ENCODE results near the gene TMEM145. TPM values are rescaled to one million over a fixed set of nuclear protein-coding genes. Genes with fewer than 3 reads are reported as not detected.

Gene TMEM145
- total RNA-seq, 2 experiments from 2014 or later = 0.54 to 0.94 TPM

DNA sequence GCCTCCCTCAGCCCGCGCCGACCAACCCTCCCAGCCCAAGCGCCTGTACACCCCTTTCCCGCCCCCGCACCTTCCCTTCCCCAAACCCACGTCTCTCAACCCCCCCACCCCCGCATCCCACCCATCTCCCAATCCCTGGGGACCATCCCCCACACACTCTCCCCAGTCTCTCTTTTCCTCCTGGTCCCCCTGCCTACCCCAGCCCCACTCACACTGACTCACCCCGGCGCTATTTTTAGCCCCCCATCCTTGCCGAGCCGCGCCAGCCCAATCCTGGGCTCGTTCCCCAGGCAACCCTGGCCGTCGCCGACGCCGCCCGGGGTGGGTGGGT lies 32.3 kb upstream of the TMEM145 start:
- Mint-ChIP-seq H3K36me3 (peaks cover 6% of the 10 kb centered on the region), H3K27me3 (no peaks in the 10 kb centered on the region), H3K4me3 (no peak overlapping the region), H3K4me1 (peaks cover 51% of the 10 kb centered on the region), H3K27ac (no peak overlapping the region), H3K9me3 (no peaks in the 10 kb centered on the region)
- no peak for DNase-seq
- POLR2A ChIA-PET = interaction anchor here (0.6 to 7.1 kb wide), 5 partner anchors 13 to 147 kb away, joined by 3 to 73 read pairs (median 4); partner anchors contain the start of gene GSK3A
- no peak for ATAC-seq (ENCODE audit: low read depth)

DNA sequence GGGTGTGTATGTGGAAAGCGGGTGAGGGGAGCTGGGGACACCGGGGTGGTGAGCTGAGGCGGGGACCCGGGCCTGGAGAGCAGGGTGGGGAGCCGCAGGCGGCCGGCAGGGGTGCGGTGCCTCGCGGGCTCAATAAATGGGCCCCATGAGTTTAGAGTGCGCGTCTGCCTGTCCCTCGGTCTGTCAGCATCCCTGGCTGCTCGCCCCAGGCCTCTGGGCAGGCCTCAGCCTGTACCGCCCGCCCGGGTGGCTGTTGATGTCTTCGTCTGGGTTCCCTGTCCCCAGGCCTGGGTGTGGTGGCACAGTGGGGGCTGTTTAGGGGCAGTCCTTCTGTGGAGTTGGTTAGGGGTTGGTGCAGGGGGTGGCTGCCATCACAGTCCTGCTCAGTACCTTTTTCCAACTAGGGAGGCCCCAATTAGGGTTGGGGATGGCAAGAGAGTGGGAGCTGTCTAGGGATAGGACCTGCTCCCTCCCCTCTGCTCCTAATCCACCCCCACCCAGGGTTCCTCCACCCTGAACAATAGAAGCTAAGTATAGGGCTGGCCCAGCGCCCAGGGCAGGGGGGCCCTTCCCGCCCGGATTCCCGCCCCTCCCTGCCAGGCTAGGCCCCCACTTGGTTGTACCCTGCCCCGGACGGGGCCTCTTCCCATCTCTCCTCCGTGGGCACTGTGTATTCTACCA lies 31.8 kb upstream of the TMEM145 start:
- H3K9me3 Mint-ChIP-seq = no peaks in the 10 kb centered on the region
- no peak overlapping the region for H3K27ac Mint-ChIP-seq
- POLR2A ChIA-PET = interaction anchor here (0.6 to 7.1 kb wide), 4 partner anchors 11 to 322 kb away, joined by 3 to 73 read pairs (median 9); partner anchors contain the start of genes GSK3A and RABAC1
- peaks cover 51% of the 10 kb centered on the region for H3K4me1 Mint-ChIP-seq
- no peaks in the 10 kb centered on the region for H3K27me3 Mint-ChIP-seq
- DNase-seq (peak; percentile 62), ATAC-seq (ENCODE audit: low read depth) (no peak)
- peaks cover 6% of the 10 kb centered on the region for H3K36me3 Mint-ChIP-seq
- H3K4me3 Mint-ChIP-seq = no peak overlapping the region

DNA sequence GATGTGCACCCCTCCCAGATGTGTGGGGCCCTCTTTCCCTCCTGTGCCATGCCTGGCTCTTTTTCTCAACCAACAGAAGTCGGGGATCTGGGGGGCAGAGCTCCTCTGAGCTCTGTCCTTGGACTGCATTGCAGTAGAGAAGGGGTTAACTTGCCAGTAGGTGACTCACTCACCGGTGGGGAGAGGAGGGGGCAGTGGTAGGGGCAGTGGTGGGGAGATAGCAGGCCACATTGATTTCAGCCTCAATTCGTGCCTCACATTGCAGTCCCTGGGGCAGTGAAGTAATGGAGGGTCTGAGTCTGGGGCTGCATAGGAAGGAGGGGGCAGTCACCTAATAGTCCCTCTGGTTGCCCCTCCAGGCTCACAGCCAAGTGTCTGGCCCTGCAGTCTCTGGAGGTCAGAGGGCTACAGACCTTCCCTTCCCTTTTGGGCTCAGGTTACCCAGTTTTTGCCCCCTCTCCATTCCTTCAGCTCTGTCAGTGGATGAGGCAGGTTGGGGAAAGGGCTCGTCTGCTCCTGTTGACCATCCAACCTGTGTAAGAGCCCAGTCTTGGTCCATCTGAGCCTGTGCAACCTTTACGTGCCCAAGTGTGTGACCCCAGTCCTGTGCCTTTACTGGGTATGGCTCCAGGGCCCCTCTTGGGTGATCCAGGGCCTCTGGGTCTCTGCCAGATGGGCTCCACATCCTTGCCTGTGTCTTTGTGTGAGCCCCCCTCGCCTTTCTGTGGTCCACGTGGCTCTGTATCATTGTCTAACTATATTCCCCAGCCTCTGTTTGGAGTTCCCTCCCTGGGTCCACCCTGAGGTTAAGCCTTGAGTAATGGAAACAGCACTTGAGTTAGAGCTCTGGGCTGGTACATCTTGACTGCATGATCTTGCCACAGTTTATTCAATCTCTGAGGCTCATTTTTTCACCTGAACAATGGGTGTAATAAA lies 31.0 kb upstream of the TMEM145 start:
- H3K27me3 Mint-ChIP-seq = no peaks in the 10 kb centered on the region
- POLR2A ChIA-PET = interaction anchor here (0.6 to 7.1 kb wide), 8 partner anchors 12 to 323 kb away, joined by 3 to 73 read pairs (median 6); partner anchors contain the start of genes GSK3A and RABAC1
- peaks cover 5% of the 10 kb centered on the region for H3K36me3 Mint-ChIP-seq
- no peak for DNase-seq
- H3K4me3 Mint-ChIP-seq = no peak overlapping the region
- H3K4me1 Mint-ChIP-seq = peaks cover 45% of the 10 kb centered on the region
- no peak overlapping the region for H3K27ac Mint-ChIP-seq
- no peak for ATAC-seq (ENCODE audit: low read depth)
- H3K9me3 Mint-ChIP-seq = no peaks in the 10 kb centered on the region

GRCh38 chr19:42282819-42283187 lies 30.3 kb upstream of the TMEM145 start:
- Mint-ChIP-seq H3K4me3 (no peak overlapping the region), H3K9me3 (no peaks in the 10 kb centered on the region), H3K4me1 (peaks cover 43% of the 10 kb centered on the region), H3K27me3 (no peaks in the 10 kb centered on the region), H3K27ac (no peak overlapping the region), H3K36me3 (peaks cover 5% of the 10 kb centered on the region)
- no peak for ATAC-seq (ENCODE audit: low read depth)
- DNase-seq = no peak
- POLR2A ChIA-PET = interaction anchor here (0.7 to 7.1 kb wide), 6 partner anchors 12 to 160 kb away, joined by 3 to 73 read pairs (median 6); partner anchors contain the start of gene GSK3A

DNA sequence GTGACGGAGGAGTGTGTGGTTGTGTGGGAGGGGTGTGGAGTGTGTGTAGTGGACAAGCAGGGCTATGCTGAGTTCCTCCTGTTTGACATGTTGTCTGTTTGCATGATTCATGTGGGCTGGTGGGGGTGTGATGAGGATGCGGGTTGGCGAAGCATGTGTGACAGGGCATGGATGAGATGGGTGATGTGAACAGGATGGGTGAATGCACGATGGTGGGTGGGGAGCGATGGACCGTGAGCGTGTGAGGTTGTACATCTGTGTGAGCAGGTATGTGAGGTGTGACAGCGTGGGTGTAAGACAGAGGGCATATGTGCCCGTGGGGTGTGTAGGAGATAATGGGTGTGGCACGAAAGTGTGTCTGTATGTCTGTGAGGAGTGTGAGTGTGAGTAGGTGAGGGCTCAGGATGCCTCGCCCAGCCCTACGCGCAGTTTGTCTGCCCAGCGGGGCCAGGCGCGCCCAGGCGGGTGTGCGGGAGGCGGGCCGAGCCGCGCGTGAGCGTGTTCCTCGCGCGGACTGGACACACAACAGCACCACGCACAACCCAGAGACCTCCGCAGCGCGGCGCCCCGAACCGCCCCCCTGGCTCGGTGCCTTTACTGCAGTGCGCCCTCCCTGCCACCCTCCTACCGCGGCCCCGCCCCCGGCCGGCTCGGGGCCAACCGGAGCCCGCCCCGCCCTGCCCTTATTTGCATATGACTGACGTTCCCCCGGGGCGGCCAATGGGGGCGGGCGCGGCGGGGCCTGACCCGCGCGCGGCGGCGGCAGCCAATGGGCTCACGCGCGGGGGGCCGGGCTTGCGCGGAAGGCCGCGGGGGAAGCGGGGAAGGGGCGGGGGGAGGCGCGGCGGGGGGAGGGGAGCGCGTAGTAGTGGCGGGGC lies 29.7 kb upstream of the TMEM145 start:
- POLR2A ChIA-PET = interaction anchor here (0.7 to 1.7 kb wide), 5 partner anchors 13 to 156 kb away, joined by 3 to 8 read pairs (median 5); no protein-coding TSS in a partner anchor
- no peaks in the 10 kb centered on the region for H3K27me3 Mint-ChIP-seq
- DNase-seq (peak; percentile 97), ATAC-seq (ENCODE audit: low read depth) (peak; percentile 66)
- H3K9me3 Mint-ChIP-seq = no peaks in the 10 kb centered on the region
- no peak overlapping the region for H3K27ac Mint-ChIP-seq
- peaks cover 5% of the 10 kb centered on the region for H3K36me3 Mint-ChIP-seq
- no peak overlapping the region for H3K4me3 Mint-ChIP-seq
- H3K4me1 Mint-ChIP-seq = peaks cover 40% of the 10 kb centered on the region

DNA sequence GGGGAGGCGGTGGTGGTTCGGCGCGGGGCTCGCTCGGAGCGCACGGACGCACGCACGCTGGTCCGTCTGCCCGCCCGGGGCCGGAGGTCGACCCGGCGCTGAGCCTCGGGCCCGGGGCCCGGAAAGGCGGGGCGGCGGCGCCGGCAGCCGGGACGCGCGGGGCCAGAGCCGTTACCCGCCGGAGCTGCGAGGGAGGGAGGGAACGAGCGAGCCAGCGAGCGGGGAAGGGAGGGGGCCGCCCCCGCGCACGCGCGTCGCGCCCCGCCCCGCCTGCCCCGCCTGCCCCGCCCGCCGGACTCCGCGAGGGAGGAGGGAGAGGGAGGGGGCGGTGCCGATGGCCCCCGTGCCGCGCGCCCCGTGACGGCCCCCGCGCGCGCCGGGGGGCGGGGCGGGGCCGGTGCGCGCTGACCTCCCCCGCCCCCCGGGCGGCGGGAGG lies 29.0 kb upstream of the TMEM145 start:
- H3K4me3 Mint-ChIP-seq = no peak overlapping the region
- POLR2A ChIA-PET = interaction anchor here (1.1 to 1.5 kb wide), 7 partner anchors 11 to 85 kb away, joined by 3 to 12 read pairs (median 5); partner anchors contain the start of genes PAFAH1B3 and PRR19
- peaks cover 35% of the 10 kb centered on the region for H3K4me1 Mint-ChIP-seq
- H3K36me3 Mint-ChIP-seq = peaks cover 5% of the 10 kb centered on the region
- peak; percentile 92 for DNase-seq
- no peak overlapping the region for H3K27ac Mint-ChIP-seq
- no peaks in the 10 kb centered on the region for H3K9me3 Mint-ChIP-seq
- H3K27me3 Mint-ChIP-seq = no peaks in the 10 kb centered on the region
- ATAC-seq (ENCODE audit: low read depth) = peak; percentile 31

- Mint-ChIP-seq H3K4me1 (peaks cover 29% of the 10 kb centered on the region), H3K27ac (peak overlapping the region; percentile 86), H3K27me3 (no peaks in the 10 kb centered on the region), H3K9me3 (no peaks in the 10 kb centered on the region), H3K4me3 (peak overlapping the region; percentile 89), H3K36me3 (peaks cover 5% of the 10 kb centered on the region)
- ATAC-seq (ENCODE audit: low read depth) = no peak
- DNase-seq = no peak
- POLR2A ChIA-PET = interaction anchor here (1.1 to 1.5 kb wide), 7 partner anchors 10 to 86 kb away, joined by 3 to 12 read pairs (median 5); partner anchors contain the start of genes PAFAH1B3 and PRR19
Observed at GRCh38 chr19:42284591-42285341, 28.3 kb upstream of the TMEM145 start.

DNA sequence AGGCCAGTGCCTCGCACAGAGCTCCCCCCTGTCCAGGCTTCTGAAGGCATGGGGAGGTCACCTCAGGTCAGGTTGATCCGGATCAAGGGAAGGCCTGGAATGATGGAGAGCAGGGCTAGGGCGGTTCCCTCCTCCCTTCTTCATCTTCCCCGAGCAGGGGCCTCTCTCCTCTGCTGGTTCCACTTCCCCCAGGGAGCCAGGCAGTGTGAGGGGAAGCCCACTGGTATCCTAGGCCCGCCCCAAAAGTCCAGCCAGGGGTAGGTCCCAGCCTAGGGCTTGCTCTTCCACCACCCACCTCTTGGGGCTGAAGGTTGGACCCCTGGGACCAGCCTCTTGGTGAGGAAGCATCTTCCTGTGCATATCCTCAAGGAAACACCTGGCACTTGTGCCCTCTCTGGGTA lies 27.6 kb upstream of the TMEM145 start:
- DNase-seq = no peak
- H3K4me3 Mint-ChIP-seq = peak overlapping the region; percentile 89
- no peak for ATAC-seq (ENCODE audit: low read depth)
- no peaks in the 10 kb centered on the region for H3K27me3 Mint-ChIP-seq
- H3K36me3 Mint-ChIP-seq = peaks cover 5% of the 10 kb centered on the region
- POLR2A ChIA-PET = interaction anchor here (1.4 to 1.5 kb wide), 2 partner anchors 18 to 42 kb away, joined by 3 to 12 read pairs; no protein-coding TSS in a partner anchor
- H3K9me3 Mint-ChIP-seq = no peaks in the 10 kb centered on the region
- peak overlapping the region; percentile 78 for H3K27ac Mint-ChIP-seq
- peaks cover 29% of the 10 kb centered on the region for H3K4me1 Mint-ChIP-seq

DNA sequence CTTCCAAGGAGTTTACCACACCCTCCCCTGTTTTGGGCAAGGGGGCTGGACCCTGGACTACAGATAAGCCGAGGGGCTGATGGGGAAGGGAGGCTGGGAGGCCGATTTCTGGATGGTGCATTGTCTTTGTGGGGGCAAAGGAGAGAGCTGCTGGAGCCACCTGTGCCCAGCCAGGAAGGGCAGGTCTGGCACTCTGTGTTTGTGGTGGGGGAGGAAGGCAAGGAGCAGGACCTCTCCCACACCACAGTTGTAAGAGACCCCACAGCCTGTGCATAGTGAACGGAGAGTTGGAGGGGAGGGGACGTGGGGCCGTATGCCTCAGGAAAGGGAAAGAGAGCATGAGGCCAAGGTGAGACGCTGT lies 27.1 kb upstream of the TMEM145 start:
- H3K4me1 Mint-ChIP-seq = peaks cover 29% of the 10 kb centered on the region

DNA sequence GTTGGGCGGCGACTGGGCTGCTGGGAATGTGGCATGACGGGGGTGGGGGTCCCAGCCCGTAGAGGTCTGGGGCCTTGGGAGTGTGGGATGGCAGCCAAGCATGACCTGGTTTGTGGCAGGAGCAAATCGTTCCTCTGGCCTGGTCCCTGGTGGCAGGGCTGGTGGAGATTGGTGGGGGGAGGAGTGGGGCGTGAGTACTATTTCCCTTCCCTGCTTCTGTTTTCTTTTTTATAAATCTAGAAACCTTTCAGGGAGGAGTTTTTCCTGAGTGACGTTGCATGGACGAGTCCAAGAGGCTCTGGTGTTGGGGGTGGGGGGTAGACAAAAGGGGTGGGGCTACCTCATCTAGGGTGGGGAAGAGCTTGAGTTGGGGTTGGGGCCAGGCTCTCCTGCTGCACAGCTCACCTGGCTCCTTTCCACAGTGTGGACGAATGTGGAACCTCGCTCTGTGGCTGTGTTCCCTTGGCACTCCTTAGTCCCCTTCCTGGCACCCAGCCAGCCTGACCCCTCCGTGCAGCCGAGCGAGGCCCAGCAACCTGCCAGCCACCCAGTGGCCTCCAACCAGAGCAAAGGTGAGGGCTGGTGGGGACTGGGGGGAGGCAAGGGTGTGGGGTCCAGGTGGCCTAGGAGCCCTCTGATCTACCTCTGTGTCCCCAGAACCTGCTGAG lies 26.6 kb upstream of the TMEM145 start:
- peak overlapping the region; percentile 78 for H3K27ac Mint-ChIP-seq
- POLR2A ChIA-PET = interaction anchor here (0.5 kb wide), 1 partner anchor 74 kb away, joined by 3 read pairs; no protein-coding TSS in a partner anchor
- H3K4me1 Mint-ChIP-seq = peaks cover 28% of the 10 kb centered on the region
- no peak overlapping the region for H3K4me3 Mint-ChIP-seq
- H3K9me3 Mint-ChIP-seq = no peaks in the 10 kb centered on the region
- no peaks in the 10 kb centered on the region for H3K27me3 Mint-ChIP-seq
- peaks cover 5% of the 10 kb centered on the region for H3K36me3 Mint-ChIP-seq
- ATAC-seq (ENCODE audit: low read depth) = no peak
- DNase-seq = no peak

More for the DNA sequence above, 27.1 kb upstream of the TMEM145 start:
- peak overlapping the region; percentile 78 for H3K27ac Mint-ChIP-seq
- no peak for ATAC-seq (ENCODE audit: low read depth)
- H3K27me3 Mint-ChIP-seq = no peaks in the 10 kb centered on the region
- POLR2A ChIA-PET = no interaction called here
- H3K9me3 Mint-ChIP-seq = no peaks in the 10 kb centered on the region
- no peak for DNase-seq
- H3K36me3 Mint-ChIP-seq = peaks cover 5% of the 10 kb centered on the region
- H3K4me3 Mint-ChIP-seq = peak overlapping the region; percentile 89

- DNase-seq = no peak
- Mint-ChIP-seq H3K4me1 (peaks cover 24% of the 10 kb centered on the region), H3K27me3 (no peaks in the 10 kb centered on the region), H3K4me3 (no peak overlapping the region), H3K36me3 (peaks cover 9% of the 10 kb centered on the region), H3K27ac (no peak overlapping the region), H3K9me3 (no peaks in the 10 kb centered on the region)
- POLR2A ChIA-PET = interaction anchor here (0.5 kb wide), 1 partner anchor 73 kb away, joined by 3 read pairs; no protein-coding TSS in a partner anchor
- ATAC-seq (ENCODE audit: low read depth) = no peak
Observed at GRCh38 chr19:42287017-42287826, 25.9 kb upstream of the TMEM145 start.
